T-cell (primary cell): ENCODE measurements around the gene SLC22A23. TPM values are rescaled to one million over a fixed set of nuclear protein-coding genes. Genes with fewer than 3 reads are reported as not detected.
A peak's percentile ranks its signal among the peaks of the same experiment; 100 is the strongest.

Experiments
- ATAC-seq, 4 experiments: fragments of 200-7000 bp in 3 of 4; fragments of 150-1000 bp in 1 of 4; cut with Tn5 transposase; replicated peaks in 1 of 4; 1 replicate in 3 of 4; 2 replicates in 1 of 4; pipeline ENCODE4 v1.10.0; 2021; ENCODE audit warnings: moderate library complexity in 3 of 4, mild to moderate bottlenecking in 2 of 4, moderate number of reproducible peaks in 1 of 4
- CTCF ChIA-PET, 2 donors: fragments of 300-600 bp; sonication (Branson Sonifier 250); formaldehyde crosslinking; loops; one replicate each; lab custom pipeline; 2022; ENCODE audit warnings: antibody characterized with exemption in 2 of 2; lab: Charles Lee
- POLR2A ChIA-PET, 2 donors: fragments of 300-600 bp; sonication (Branson Sonifier 250); formaldehyde crosslinking; loops; one replicate each; lab custom pipeline; 2022; ENCODE audit warnings: antibody characterized with exemption in 2 of 2; lab: Charles Lee
- DNase-seq, 35 experiments: peaks; one replicate each; pipeline versions ENCODE4 v3.0.0 to v3.0.0-alpha.2; 2013 to 2023
- H3K27ac ChIP-seq: one replicate; pipeline ENCODE4 v1.5.1; 2013; ENCODE audit warnings: low read length
- H3K27me3 ChIP-seq, 2 experiments: replicated peaks in 1 of 2; 1 replicate in 1 of 2; 2 replicates in 1 of 2; pipeline versions ENCODE4 v1.6.1 to v1.7.0; 2013; ENCODE audit warnings: low read length in 1 of 2, mixed read lengths in 1 of 2; ENCODE audit not compliant: control insufficient read depth in 2 of 2, insufficient read depth in 2 of 2; ENCODE audit errors: extremely low read depth in 1 of 2
- H3K36me3 ChIP-seq, 2 donors: 1 replicate in 1 of 2; 2 replicates in 1 of 2; pipeline versions ENCODE4 v1.6.1 to v1.7.0; 2013; ENCODE audit warnings: low read length in 1 of 2; ENCODE audit not compliant: control insufficient read depth in 2 of 2, insufficient read depth in 1 of 2; ENCODE audit errors: extremely low read depth in 1 of 2
- H3K4me1 ChIP-seq, 2 experiments: 1 replicate in 1 of 2; 2 replicates in 1 of 2; pipeline versions ENCODE4 v1.6.1 to v1.7.0; 2013; ENCODE audit warnings: low read length in 2 of 2, mixed read lengths in 1 of 2; ENCODE audit not compliant: insufficient read depth in 2 of 2, control insufficient read depth in 1 of 2; ENCODE audit errors: extremely low read depth in 1 of 2
- H3K4me3 ChIP-seq, 2 donors: 1 replicate in 1 of 2; 2 replicates in 1 of 2; pipeline versions ENCODE4 v1.5.1 to v1.7.0; 2013; ENCODE audit warnings: mild to moderate bottlenecking in 2 of 2, low read length in 1 of 2, moderate library complexity in 1 of 2; ENCODE audit not compliant: control insufficient read depth in 1 of 2; ENCODE audit errors: extremely low read depth in 1 of 2
- H3K9me3 ChIP-seq: 2 replicates; pipeline ENCODE4 v1.7.0; 2013
- H3K27ac Mint-ChIP-seq, 2 donors: one replicate each; pipeline ENCODE4 v1.8.0; 2020 to 2021; ENCODE audit warnings: mild to moderate bottlenecking in 2 of 2, mixed read lengths in 2 of 2
- H3K27me3 Mint-ChIP-seq, 2 donors: one replicate each; pipeline ENCODE4 v1.8.0; 2021 to 2022; ENCODE audit warnings: mixed read lengths in 2 of 2
- H3K36me3 Mint-ChIP-seq: one replicate; pipeline ENCODE4 v1.8.0; 2021; ENCODE audit warnings: mixed read lengths
- H3K4me1 Mint-ChIP-seq, 3 donors: one replicate each; pipeline ENCODE4 v1.8.0; 2020 to 2022; ENCODE audit warnings: mixed read lengths in 3 of 3, mild to moderate bottlenecking in 1 of 3
- H3K4me3 Mint-ChIP-seq, 3 donors: one replicate each; pipeline ENCODE4 v1.8.0; 2020 to 2022; ENCODE audit warnings: mild to moderate bottlenecking in 3 of 3, mixed read lengths in 3 of 3, moderate library complexity in 3 of 3
- H3K9me3 Mint-ChIP-seq, 3 donors: one replicate each; pipeline ENCODE4 v1.8.0; 2020 to 2022; ENCODE audit warnings: mixed read lengths in 3 of 3
- WGBS: methylation state at CpG from one replicate; pipeline ENCODE4 v1.1.5; 2013; ENCODE audit warnings: missing lambda C conversion rate; ENCODE audit not compliant: insufficient coverage; 5-methylcytosine and 5-hydroxymethylcytosine counted together
- total RNA-seq, 35 experiments: library from RNA in 6 of 35; stranded (reverse) in 6 of 35; fragments of 120-200 nt in 1 of 35; gene quantifications; one replicate each; pipeline versions ENCODE4 v1.2.1 to v1.2.4 and lab custom pipeline; 2013 to 2026

SLC22A23 gene
- total RNA-seq, 5 donors from 2014 or later (not counting 1 experiment from before 2014, with no cell fraction given): 6.2 to 14.8 (median 12.1) TPM

- POLR2A ChIA-PET: interaction anchor here in 1 of 2 donors (0.8 kb wide), 1 partner anchor 15 kb away, joined by 6 read pairs; no protein-coding TSS in a partner anchor
- Histone ChIP-seq H3K36me3 (peaks cover 0 to 3% of the 10 kb centered on the region in 2 donors), H3K27me3 (peaks cover 0 to 4% of the 10 kb centered on the region in 2 experiments), H3K9me3 (no peaks in the 10 kb centered on the region), H3K4me1 (peaks cover 18 to 37% of the 10 kb centered on the region in 2 experiments), H3K4me3 (peak overlapping the region; percentile 52 to 59), H3K27ac (peak overlapping the region; percentile 79)
- Mint-ChIP-seq H3K27ac (peak overlapping the region; percentile 89 to 91), H3K27me3 (no peaks in the 10 kb centered on the region), H3K36me3 (no peaks in the 10 kb centered on the region), H3K9me3 (no peaks in the 10 kb centered on the region), H3K4me1 (peaks cover 27 to 47% (median 38%) of the 10 kb centered on the region in 3 donors), H3K4me3 (peak overlapping the region; percentile 77 to 79 (median 77))
- CTCF ChIA-PET: interaction anchor here in 1 of 2 donors (0.6 kb wide), 1 partner anchor 58 kb away, joined by 4 read pairs; no protein-coding TSS in a partner anchor
- 12% methylated on average over 12 of the region's 24 CpGs for WGBS
- DNase-seq (peak; percentile 48 to 84 (median 60)), ATAC-seq (peak; percentile 82 to 88 (median 85))
Measured at GRCh38 chr6:3356056-3356823, 100.6 kb downstream of the SLC22A23 start.

- peak; percentile 38 to 56 (median 46) for ATAC-seq
- peak overlapping the region; percentile 79 for H3K27ac ChIP-seq
- Mint-ChIP-seq H3K9me3 (no peaks in the 10 kb centered on the region), H3K4me1 (peaks cover 27 to 47% (median 38%) of the 10 kb centered on the region in 3 donors), H3K27me3 (no peaks in the 10 kb centered on the region), H3K4me3 (peak overlapping the region; percentile 77 to 86 (median 80)), H3K27ac (peak overlapping the region; percentile 96 to 98), H3K36me3 (no peaks in the 10 kb centered on the region)
- peaks cover 0 to under 1% of the 10 kb centered on the region in 2 donors for H3K36me3 ChIP-seq
- peak overlapping the region; percentile 28 to 52 for H3K4me3 ChIP-seq
- WGBS: 60% methylated on average over 2 of the region's 20 CpGs
- H3K4me1 ChIP-seq: peaks cover 18 to 37% of the 10 kb centered on the region in 2 experiments
- peaks cover 0 to 3% of the 10 kb centered on the region in 2 experiments for H3K27me3 ChIP-seq
- peak in 27 of 35 experiments; percentile 12 to 63 (median 28) for DNase-seq
- POLR2A ChIA-PET: interaction anchor here (0.6 to 0.7 kb wide), 2 partner anchors 292 to 1781 kb away, joined by 3 read pairs; no protein-coding TSS in a partner anchor
- CTCF ChIA-PET: interaction anchor here in 1 of 2 donors (0.5 to 0.6 kb wide), 2 partner anchors 59 to 230 kb away, joined by 4 read pairs; no protein-coding TSS in a partner anchor
- no peaks in the 10 kb centered on the region for H3K9me3 ChIP-seq
Measured at GRCh38 chr6:3355358-3356055, 101.3 kb downstream of the SLC22A23 start.

GRCh38 chr6:3355011-3355357 is 101.9 kb downstream of the SLC22A23 start:
- H3K36me3 ChIP-seq: no peaks in the 10 kb centered on the region
- Mint-ChIP-seq H3K9me3 (no peaks in the 10 kb centered on the region), H3K36me3 (no peaks in the 10 kb centered on the region), H3K4me1 (peaks cover 27 to 47% (median 38%) of the 10 kb centered on the region in 3 donors), H3K4me3 (peak overlapping the region; percentile 77 to 86 (median 80)), H3K27ac (peak overlapping the region; percentile 96 to 98), H3K27me3 (no peaks in the 10 kb centered on the region)
- DNase-seq (no peak), ATAC-seq (no peak)
- peaks cover 18 to 37% of the 10 kb centered on the region in 2 experiments for H3K4me1 ChIP-seq
- H3K4me3 ChIP-seq: no peak overlapping the region
- no peaks in the 10 kb centered on the region for H3K9me3 ChIP-seq
- H3K27ac ChIP-seq: peak overlapping the region; percentile 79
- H3K27me3 ChIP-seq: no peaks in the 10 kb centered on the region
- POLR2A ChIA-PET: interaction anchor here (0.6 to 0.7 kb wide), 2 partner anchors 291 to 1781 kb away, joined by 3 read pairs; no protein-coding TSS in a partner anchor
- CTCF ChIA-PET: interaction anchor here in 1 of 2 donors (0.5 kb wide), 1 partner anchor 229 kb away, joined by 4 read pairs; no protein-coding TSS in a partner anchor
- 71% methylated on average over 1 of the region's 4 CpGs for WGBS

- Mint-ChIP-seq H3K4me1 (peaks cover 30 to 46% (median 44%) of the 10 kb centered on the region in 3 donors), H3K36me3 (no peaks in the 10 kb centered on the region), H3K4me3 (no peak overlapping the region), H3K27ac (peak overlapping the region; percentile 15 to 50), H3K27me3 (no peaks in the 10 kb centered on the region), H3K9me3 (no peaks in the 10 kb centered on the region)
- no peak overlapping the region for H3K4me3 ChIP-seq
- H3K36me3 ChIP-seq: no peaks in the 10 kb centered on the region
- H3K27ac ChIP-seq: no peak overlapping the region
- POLR2A ChIA-PET: no interaction called here
- CTCF ChIA-PET: no interaction called here
- ATAC-seq (no peak), DNase-seq (no peak)
- WGBS: 100% methylated on average over 1 of the region's 5 CpGs
- peaks cover 0 to 4% of the 10 kb centered on the region in 2 experiments for H3K27me3 ChIP-seq
- peaks cover 18 to 41% of the 10 kb centered on the region in 2 experiments for H3K4me1 ChIP-seq
- no peaks in the 10 kb centered on the region for H3K9me3 ChIP-seq
Measured at GRCh38 chr6:3353939-3354338, 102.9 kb downstream of the SLC22A23 start.

GRCh38 chr6:3353213-3353903 is 103.5 kb downstream of the SLC22A23 start:
- 76% methylated on average over 7 of the region's 9 CpGs for WGBS
- peak overlapping the region; percentile 15 to 35 for H3K27ac Mint-ChIP-seq
- Histone ChIP-seq H3K36me3 (no peaks in the 10 kb centered on the region), H3K27ac (no peak overlapping the region), H3K9me3 (no peaks in the 10 kb centered on the region), H3K4me1 (peaks cover 18 to 45% of the 10 kb centered on the region in 2 experiments), H3K4me3 (no peak overlapping the region), H3K27me3 (peaks cover 0 to 10% of the 10 kb centered on the region in 2 experiments)
- POLR2A ChIA-PET: no interaction called here
- DNase-seq: no peak
- ATAC-seq: no peak
- no peaks in the 10 kb centered on the region for H3K36me3 Mint-ChIP-seq
- no peaks in the 10 kb centered on the region for H3K9me3 Mint-ChIP-seq
- CTCF ChIA-PET: interaction anchor here in 1 of 2 donors (0.5 kb wide), 1 partner anchor 18 kb away, joined by 3 read pairs; no protein-coding TSS in a partner anchor
- H3K27me3 Mint-ChIP-seq: peaks cover 0 to 3% of the 10 kb centered on the region in 2 donors
- no peak overlapping the region for H3K4me3 Mint-ChIP-seq
- peaks cover 30 to 49% (median 44%) of the 10 kb centered on the region in 3 donors for H3K4me1 Mint-ChIP-seq
